ENCODE results near the gene CERK. TPM values are rescaled to one million over a fixed set of nuclear protein-coding genes. Genes with fewer than 3 reads are reported as not detected.

Gene CERK
- total and polyA plus RNA-seq, 2 of the 8 experiments (the other 6 are each of a cell fraction or from before 2014, with no cell fraction given), result 26.6 to 59.0 TPM

- Histone ChIP-seq H2BK12ac (ENCODE audit: low read depth, low read length) (0 out of 2 replicates have a peak overlapping the region, but pooled peaks have one; percentile 60), H3K4me2 (ENCODE audit: insufficient read depth in 1 of 2, low read depth in 2 of 2, low read length in 2 of 2) (peak overlapping the region; percentile 58 to 60), H3K4ac (replicated peaks; ENCODE audit: insufficient read length, low read depth, low read length) (no peak overlapping the region), H2BK15ac (ENCODE audit: low read length) (no peak overlapping the region), H3K79me1 (ENCODE audit: low read depth, low read length) (peaks cover 5% of the 10 kb centered on the region; the same call in 1 of the 2 replicates), H2AK5ac (ENCODE audit: low read depth, low read length) (peak overlapping the region; percentile 17; the same call in 1 of the 2 replicates), H2BK120ac (replicated peaks; ENCODE audit: low read depth, low read length) (no peak overlapping the region), H3K4me3 (ENCODE audit: extremely low read depth in 1 of 4, insufficient read depth in 2 of 4, low read depth in 3 of 4, low read length in 4 of 4) (peak overlapping the region; percentile 47 to 90 (median 68)), H4K5ac (ENCODE audit: insufficient read length, low read depth, low read length) (no peak overlapping the region), H2AFZ (ENCODE audit: low read length) (no peak overlapping the region), H3K27me3 (replicated peaks in 1 of 4; ENCODE audit: control insufficient read depth in 3 of 4, extremely low read depth in 1 of 4, insufficient read depth in 3 of 4, low read length in 3 of 4) (peaks cover 0 to 3% (median 0%) of the 10 kb centered on the region in 4 experiments; a peak in 1 of 7 replicates), H3K14ac (ENCODE audit: insufficient read length) (no peak overlapping the region), H3K23me2 (ENCODE audit: low read depth, low read length) (peaks cover 11% of the 10 kb centered on the region; the same call in 1 of the 2 replicates), H3K23ac (ENCODE audit: insufficient read length) (no peak overlapping the region), H3K36me3 (ENCODE audit: control insufficient read depth in 2 of 4, insufficient read depth in 4 of 4, low read length in 3 of 4) (no peaks in the 10 kb centered on the region), H3K27ac (ENCODE audit: low read depth, low read length) (no peak overlapping the region), H3K9ac (replicated peaks in 1 of 4; ENCODE audit: extremely low read depth in 1 of 4, low read depth in 3 of 4, low read length in 3 of 4) (no peak overlapping the region), H4K91ac (replicated peaks; ENCODE audit: insufficient read length, low read length) (no peak overlapping the region), H3K9me3 (ENCODE audit: insufficient read depth in 2 of 2, low read depth in 1 of 2, low read length in 1 of 2) (no peaks in the 10 kb centered on the region), H3K56ac (replicated peaks; ENCODE audit: insufficient read length, low read depth, low read length) (no peak overlapping the region), H4K20me1 (replicated peaks in 1 of 2; ENCODE audit: control insufficient read depth in 1 of 2, insufficient read depth in 2 of 2, low read length in 2 of 2) (peaks cover 0 to 22% of the 10 kb centered on the region in 2 experiments), H4K8ac (ENCODE audit: extremely low read depth, insufficient read depth, low read length) (0 out of 2 replicates have a peak overlapping the region, but pooled peaks have one; percentile 68), H2BK5ac (ENCODE audit: low read depth, low read length) (peak overlapping the region; percentile 61; the same call in 1 of the 2 replicates), H2BK20ac (ENCODE audit: low read length) (no peak overlapping the region), H3K4me1 (replicated peaks in 1 of 4; ENCODE audit: control insufficient read depth in 3 of 4, insufficient read depth in 4 of 4, low read length in 3 of 4) (peaks cover 7 to 19% (median 16%) of the 10 kb centered on the region in 4 experiments), H3K18ac (ENCODE audit: extremely low read depth, low read length) (0 out of 2 replicates have a peak overlapping the region, but pooled peaks have one; percentile 7), H3K79me2 (ENCODE audit: control insufficient read depth in 1 of 2, insufficient read depth in 2 of 2, low read length in 2 of 2) (peaks cover 0 to 28% of the 10 kb centered on the region in 2 experiments; a peak in 3 of 4 replicates)
- ChIA-PET CTCF (ENCODE audit: partially characterized antibody) (no interaction called here), POLR2A (ENCODE audit: partially characterized antibody) (interaction anchor here (3.1 kb wide), 1 partner anchor 23 kb away, joined by 22 read pairs; the partner anchor contains the start of gene TBC1D22A)
- 0 out of 2 replicates have a peak, but pooled peaks have one; percentile 11 for TF ChIP-seq SUZ12 (IDR thresholded peaks at IDR 0.05; ENCODE audit: low read length)
- TF ChIP-seq ASH2L (IDR thresholded peaks at IDR 0.05; ENCODE audit: low read length), result peak; percentile 9
- TF ChIP-seq TAF1 (IDR thresholded peaks at IDR 0.05; ENCODE audit: low read depth, low read length), result no peak
- no peak for FAIRE-seq
- 36% methylated on average over 14 of the region's 20 CpGs; no CpG with 5 or more reads in 1 of the 2 experiments for WGBS, 2 experiments (ENCODE audit: extremely low coverage in 1 of 2, insufficient coverage in 1 of 2, insufficient read length in 1 of 2, insufficient replicate concordance in 2 of 2, low coverage in 1 of 2, low lambda C conversion rate in 2 of 2, missing lambda C conversion rate in 1 of 2)
- peak in 1 of 2 experiments; percentile 67 for DNase-seq (ENCODE audit: low read depth in 1 of 2, low spot score in 2 of 2)
Measured at GRCh38 chr22:46738647-46739093, 618 bp upstream of the CERK start.

All from H1 (cell line).